ENCODE measurements around the gene RAB29.

- TF ChIP-seq, protein P1, sequence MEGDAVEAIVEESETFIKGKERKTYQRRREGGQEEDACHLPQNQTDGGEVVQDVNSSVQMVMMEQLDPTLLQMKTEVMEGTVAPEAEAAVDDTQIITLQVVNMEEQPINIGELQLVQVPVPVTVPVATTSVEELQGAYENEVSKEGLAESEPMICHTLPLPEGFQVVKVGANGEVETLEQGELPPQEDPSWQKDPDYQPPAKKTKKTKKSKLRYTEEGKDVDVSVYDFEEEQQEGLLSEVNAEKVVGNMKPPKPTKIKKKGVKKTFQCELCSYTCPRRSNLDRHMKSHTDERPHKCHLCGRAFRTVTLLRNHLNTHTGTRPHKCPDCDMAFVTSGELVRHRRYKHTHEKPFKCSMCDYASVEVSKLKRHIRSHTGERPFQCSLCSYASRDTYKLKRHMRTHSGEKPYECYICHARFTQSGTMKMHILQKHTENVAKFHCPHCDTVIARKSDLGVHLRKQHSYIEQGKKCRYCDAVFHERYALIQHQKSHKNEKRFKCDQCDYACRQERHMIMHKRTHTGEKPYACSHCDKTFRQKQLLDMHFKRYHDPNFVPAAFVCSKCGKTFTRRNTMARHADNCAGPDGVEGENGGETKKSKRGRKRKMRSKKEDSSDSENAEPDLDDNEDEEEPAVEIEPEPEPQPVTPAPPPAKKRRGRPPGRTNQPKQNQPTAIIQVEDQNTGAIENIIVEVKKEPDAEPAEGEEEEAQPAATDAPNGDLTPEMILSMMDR (IDR thresholded peaks at IDR 0.05; ENCODE audit: insufficient read depth, low read length, poor library complexity, severe bottlenecking): no peak
- no peak for TF ChIP-seq EZH2phosphoT487 (conservative IDR thresholded peaks at IDR 0.05; ENCODE audit: low read length)
Measured at GRCh38 chr1:205800981-205801703, 25.9 kb upstream of the RAB29 start.
